GM19025 (cell line): ENCODE measurements around the gene PSMB3.
"Not testable (repeated sequence)": the region's sequence is repeated elsewhere in the genome, so short reads cannot be mapped to it uniquely, and the experiment has no call there.

Experiments
- ATAC-seq: cut with Tn5 transposase; IDR thresholded peaks from one replicate; pipeline ENCODE4 v1.9.1; 2021; ENCODE audit warnings: mild to moderate bottlenecking, low read depth, moderate library complexity; ENCODE audit not compliant: unreplicated experiment

The PSMB3 gene

DNA sequence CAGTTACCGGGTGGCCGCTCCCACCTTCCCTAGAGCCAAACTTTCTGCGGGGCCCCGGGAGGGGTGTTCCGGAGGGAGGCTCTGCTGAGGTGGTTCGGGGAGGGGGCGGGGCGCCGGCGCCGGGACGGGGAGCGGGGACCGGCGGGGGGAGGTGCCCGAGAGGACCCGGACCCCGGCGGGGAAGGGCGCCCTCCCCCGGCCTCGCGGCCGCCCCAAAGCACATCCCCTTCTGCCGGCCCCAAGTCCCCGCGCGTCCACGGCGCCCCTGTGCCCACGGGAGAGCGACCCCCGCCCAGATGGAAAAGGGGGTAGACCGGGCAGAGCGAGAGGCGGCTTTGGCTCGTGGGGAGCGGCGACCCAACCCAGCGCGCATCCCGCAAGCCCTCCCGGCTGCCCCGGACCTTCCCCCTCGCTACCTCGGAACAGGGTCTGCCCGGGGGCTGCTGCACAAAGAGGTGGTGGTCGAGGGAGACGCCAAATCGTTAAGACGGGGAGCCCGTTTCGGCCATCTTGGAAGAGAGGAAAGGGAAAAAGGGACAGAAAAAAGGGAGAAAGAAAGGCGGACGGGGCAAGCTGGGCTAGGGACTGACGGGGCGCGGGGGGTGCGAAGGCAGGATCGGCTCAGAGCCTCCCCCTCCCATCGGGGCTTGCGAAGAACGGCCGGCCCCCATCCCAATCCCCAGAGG is 4.9 kb upstream of the PSMB3 start:
- no peak for ATAC-seq

- no peak for ATAC-seq
Observed at GRCh38 chr17:38748149-38748891, 4.2 kb upstream of the PSMB3 start, which contains the start of gene PCGF2. PCGF2 (minus strand) TSS chr17:38748336; CDS start chr17:38740402, 7,934 bp downstream.

DNA sequence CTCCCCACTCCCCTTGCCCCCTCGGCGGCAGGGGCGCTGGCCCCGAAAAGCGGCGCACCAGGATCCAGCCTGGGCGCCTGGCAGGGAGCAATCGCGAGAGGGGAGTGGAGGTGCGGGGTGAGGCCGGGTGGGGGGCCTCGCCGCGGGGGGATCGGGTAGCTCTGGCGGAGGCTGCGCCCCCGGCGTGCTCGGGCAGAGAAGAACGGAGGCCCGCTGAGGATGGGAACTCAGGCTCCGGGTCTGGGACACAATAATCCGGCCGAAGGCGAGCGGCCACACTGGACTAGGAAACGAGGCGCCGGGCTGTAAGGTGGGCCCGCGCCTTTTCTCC is 3.7 kb upstream of the PSMB3 start:
- ATAC-seq: no peak

- no peak for ATAC-seq
Observed at GRCh38 chr17:38749223-38750043, 3.1 kb upstream of the PSMB3 start.

DNA sequence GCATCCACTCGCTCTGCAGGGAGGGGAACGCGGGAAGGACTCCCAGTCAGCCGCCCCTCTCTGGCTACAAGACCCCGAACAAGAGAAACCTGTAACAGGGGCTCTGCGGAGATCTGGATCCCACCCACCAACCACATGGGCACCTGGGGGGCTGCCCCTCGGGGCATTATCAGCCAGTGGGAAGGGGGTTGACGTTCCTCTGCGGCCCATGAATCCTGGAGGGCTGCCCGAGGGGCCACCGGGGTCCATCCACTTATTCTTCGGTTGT is 2.6 kb upstream of the PSMB3 start:
- ATAC-seq: no peak

DNA sequence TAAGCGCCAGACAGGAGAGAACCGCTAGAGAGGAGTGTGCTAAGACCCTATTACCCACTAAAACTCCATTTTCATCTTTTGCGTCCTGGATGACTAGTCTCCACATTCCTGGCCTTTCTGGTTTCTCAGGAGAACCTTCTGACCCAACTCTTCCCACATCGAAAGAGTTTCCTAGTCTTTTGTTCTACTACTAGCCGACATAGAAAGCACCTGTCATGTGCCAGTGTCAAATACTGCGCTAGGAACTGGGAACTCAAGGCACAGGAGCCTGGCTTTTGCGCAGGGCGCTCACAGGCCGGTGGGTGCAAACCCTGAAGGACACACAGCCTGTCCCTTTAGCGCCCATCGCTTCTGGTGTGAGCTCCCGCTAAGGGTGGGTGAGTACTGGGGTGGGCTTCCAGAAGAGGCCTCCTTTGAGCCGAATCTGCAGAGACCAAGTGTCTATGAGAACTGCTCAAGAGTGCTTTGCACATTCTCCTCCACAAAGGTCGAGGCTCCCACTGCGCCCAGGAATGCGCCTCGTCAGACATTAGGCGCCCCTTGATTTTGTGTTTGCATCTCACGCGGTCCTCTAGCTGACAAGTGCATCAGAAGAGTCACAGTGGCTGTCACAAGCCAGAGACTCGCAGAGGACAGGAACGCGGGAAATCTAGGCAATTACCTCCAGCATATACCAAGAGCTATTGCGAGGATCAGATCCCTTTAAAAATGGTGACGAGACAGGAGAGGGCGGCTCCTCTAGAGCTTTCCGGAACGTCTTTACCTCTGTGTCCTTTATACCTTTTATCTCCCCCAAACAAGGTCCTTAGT is 2.0 kb upstream of the PSMB3 start:
- no peak for ATAC-seq

DNA sequence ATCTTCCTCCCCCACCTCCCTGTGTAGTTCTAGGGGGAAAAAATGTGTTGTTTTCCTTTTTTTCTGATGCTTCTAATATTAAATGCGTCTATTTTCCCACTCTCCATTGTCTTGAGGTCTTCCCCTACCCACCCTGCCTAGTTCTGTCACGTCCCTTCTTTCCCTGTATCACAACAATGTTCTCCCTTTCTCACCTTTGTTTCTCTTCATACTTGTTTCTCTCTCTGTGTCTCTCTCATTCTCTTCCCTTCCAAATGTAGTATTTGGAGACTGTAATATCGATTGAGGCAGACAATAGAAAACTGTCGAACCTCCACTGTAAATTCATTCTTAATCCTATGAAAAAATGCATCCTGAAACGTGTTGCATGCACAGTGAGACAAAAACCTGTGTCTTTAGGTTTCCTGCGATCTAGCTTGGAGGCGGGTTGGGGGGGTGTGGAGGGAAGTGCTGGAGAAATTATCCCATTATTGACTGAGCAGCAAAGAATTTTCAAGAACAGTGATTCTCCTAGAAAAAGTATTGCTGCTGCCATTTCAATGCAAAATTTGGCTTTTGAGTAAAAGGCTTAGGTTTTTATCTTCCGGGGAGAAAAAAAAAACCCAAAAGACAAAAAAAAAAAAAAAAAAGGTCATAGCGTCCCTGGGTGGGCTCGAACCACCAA is 1.3 kb upstream of the PSMB3 start:
- ATAC-seq: no peak

DNA sequence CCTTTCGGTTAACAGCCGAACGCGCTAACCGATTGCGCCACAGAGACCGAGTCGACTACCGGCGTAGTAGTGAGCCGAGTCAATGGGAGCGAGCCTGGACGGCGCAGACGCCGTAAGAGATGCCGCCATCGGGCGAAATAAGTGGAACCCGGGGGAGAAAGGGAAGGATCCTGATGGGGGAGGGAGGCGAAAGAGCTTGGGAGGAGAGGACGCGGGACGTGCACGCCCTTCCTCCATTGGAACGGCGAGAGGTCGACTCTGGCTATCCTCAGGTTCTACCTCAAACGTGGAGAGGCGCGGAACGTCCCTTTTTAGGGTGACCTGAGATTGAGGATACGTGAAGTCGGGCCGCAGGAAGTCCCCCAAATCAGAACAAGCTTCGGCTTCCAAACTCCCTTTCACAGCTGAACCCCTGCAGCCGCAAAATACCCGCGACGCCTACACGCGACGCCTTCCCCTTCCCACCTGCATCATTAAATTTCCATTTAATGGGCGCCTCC is 683 bp upstream of the PSMB3 start:
- ATAC-seq: peak; percentile 4

GRCh38 chr17:38753071-38753506 is 548 bp downstream of the PSMB3 start:
- ATAC-seq: no peak

- ATAC-seq: no peak
Observed at GRCh38 chr17:38761612-38762011, 9.1 kb downstream of the PSMB3 start.

GRCh38 chr17:38762231-38762630 is 9.7 kb downstream of the PSMB3 start:
- no peak for ATAC-seq

- ATAC-seq: no peak
Observed at GRCh38 chr17:38766341-38766740, 13.8 kb downstream of the PSMB3 start.

- no peak for ATAC-seq
Observed at GRCh38 chr17:38768417-38768816, 15.9 kb downstream of the PSMB3 start.

GRCh38 chr17:38773258-38773657 is 20.7 kb downstream of the PSMB3 start:
- ATAC-seq: no peak

GRCh38 chr17:38777641-38778250 is 25.2 kb downstream of the PSMB3 start:
- ATAC-seq: no peak

DNA sequence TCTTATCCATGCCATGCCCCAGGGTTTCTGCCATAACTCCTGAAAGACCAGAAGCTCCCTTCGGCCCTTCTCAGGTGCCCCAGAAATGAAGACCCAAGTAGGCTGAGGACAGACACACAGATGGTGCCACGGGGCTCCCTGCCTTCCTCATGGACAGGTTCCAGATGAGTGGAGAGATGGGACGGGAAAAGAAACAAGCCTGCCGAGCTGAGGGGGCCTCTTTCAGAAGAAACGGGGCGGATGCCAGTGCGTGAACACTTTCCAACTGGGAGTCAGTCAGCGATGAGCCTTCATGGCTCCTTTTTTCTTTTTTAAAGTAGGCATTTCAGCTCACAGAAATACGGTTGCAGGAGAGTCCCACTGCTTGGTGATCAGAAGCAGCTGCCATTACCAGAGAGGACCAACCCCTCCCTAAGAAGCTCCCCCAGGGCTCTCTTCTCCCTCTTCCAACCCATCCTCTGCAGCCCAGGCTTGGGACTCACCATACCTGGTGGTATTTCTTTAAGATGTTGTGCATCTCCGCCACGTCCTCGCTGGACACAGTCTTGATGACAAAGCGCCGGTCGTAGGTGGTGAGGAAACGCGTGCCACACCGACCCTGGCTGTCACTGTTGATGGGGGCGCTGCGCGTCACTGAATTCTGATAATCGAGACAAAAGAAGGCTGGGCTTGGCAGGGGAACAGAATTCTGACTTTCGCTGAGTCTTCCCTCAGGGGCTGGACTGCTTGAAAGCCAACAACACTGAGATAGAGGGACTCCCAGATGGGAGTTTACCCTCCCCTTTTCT is 27.6 kb downstream of the PSMB3 start:
- ATAC-seq: no peak

DNA sequence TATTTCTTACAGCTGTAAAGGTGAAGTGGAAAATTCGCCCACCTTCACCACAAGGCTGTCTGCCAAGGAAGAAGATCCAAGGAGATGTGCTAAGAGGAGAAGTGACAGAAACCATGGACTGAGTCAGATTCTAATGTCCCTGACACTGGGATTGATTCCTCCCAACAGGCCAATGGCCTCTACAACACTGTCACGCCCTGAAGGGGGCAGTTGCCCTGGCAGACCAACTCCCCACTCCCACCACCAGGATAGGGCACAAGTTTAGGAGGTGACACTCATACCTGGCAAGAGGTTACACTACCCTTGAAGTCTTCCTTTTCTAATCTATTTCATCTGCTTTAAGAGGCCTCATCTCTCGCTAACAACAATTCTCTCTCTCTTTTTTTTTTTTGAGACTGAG is 30.7 kb downstream of the PSMB3 start:
- no peak for ATAC-seq

DNA sequence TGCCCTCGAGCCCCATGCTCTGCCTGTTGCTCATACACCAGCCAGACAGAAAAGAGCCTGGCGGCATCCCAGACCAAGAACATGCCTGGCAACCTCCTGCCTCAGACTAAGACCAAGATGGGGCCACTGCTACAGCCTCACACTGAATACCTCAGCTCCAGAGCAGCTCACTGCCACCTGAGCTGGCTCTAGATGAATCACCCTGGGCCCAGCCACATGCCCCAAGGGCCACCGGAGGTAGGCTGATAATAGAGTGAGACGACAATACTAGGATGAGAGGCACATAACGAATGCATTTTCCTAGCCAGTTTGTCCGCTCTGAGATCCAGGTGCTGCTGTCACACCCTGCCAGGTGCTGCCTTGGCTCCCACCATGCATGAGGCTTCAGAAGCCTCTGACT is 33.8 kb downstream of the PSMB3 start:
- ATAC-seq: no peak

DNA sequence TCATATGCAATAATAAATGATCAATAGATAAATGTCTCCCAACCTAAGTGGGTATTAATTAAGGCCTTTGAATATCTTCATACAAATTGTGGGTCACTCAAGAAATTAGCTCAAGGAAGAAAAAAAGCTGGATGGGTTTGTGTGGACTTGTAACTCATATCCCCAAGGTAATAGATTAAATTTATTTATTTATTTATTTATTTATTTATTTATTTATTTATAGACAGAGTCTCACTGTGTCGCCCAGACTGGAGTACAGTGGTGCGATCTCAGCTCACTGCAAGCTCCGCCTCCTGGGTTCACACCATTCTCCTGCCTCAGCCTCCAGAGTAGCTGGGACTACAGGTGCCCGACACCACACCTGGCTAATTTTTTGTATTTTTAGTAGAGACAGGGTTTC is 35.5 kb downstream of the PSMB3 start:
- not testable (repeated sequence) for ATAC-seq
